HG03280 (cell line): ENCODE data around the gene CTBP1.

Experiments
- ATAC-seq: cut with Tn5 transposase; IDR thresholded peaks from one replicate; pipeline ENCODE4 v1.9.1; 2021; ENCODE audit warnings: mild to moderate bottlenecking, moderate library complexity; ENCODE audit not compliant: unreplicated experiment

CTBP1 gene

DNA sequence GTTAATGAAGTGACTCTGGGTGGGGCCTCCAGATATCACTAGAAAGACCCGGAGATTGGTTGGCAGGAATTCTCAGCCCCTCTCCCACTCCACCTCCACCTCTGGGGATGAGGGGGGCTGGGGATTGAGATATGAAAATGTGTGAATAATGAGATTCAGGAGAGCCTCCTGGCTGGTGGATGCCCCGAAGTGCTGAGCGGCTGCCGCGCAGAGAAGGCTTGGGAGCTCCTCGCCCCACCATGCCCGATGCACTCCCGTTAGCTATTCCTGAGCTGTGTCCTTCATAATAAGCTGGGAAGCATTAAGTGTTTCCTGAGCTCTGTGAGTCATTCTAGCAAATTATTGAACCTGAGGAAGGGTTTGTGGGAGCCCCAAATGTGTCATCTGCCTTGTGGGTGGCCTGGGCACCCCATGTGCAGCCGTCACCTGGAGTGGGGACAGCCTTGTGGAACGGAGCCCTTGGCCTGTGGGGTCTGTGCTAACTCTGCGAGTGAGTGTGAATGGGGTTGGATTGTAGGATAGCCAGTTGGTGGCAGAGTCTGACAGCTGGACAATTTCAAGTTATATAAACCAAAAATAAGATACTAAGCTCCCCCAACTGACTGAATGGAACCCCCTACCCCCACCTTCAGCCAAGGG is 36.3 kb upstream of the CTBP1 start:
- ATAC-seq, result no peak

DNA sequence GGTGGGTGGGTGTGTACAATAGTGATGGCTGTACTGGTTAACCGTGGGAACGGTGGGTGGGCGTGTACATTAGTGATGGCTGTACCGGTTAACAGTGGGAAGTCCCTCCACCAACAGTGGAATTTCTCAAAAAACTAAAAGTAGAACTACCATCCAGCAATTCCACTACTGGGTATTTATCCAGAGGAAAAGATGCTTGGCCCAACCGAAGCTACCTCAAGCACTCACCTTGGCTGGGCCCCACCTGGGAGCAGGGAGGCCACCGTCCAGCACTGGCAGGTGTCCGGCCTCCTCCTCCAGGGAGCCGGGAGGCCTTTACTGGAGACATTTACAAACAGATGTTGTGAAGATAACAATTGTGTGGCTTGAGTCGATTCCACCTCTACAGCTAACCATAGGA is 34.8 kb upstream of the CTBP1 start:
- ATAC-seq, result no peak

DNA sequence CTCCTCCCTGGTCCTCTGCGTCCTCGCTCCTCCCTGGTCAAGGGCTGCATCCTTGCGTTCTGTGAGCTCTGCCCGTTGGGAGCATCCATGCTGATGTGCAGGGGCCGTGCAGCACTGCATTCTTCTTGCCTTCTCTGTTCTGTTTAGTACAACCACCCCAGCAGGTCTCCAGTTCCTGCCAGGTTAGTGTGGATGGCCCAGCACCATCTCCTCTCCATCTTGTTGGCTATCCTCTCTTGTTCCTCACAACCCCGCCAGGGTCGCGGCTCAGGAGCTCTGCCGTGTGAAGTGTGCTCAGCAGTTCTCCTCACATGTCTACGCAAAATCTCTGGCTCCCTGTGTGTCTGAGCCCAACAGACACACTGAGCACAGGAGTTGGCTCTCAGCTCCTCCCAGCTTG is 30.3 kb upstream of the CTBP1 start:
- ATAC-seq, result no peak

DNA sequence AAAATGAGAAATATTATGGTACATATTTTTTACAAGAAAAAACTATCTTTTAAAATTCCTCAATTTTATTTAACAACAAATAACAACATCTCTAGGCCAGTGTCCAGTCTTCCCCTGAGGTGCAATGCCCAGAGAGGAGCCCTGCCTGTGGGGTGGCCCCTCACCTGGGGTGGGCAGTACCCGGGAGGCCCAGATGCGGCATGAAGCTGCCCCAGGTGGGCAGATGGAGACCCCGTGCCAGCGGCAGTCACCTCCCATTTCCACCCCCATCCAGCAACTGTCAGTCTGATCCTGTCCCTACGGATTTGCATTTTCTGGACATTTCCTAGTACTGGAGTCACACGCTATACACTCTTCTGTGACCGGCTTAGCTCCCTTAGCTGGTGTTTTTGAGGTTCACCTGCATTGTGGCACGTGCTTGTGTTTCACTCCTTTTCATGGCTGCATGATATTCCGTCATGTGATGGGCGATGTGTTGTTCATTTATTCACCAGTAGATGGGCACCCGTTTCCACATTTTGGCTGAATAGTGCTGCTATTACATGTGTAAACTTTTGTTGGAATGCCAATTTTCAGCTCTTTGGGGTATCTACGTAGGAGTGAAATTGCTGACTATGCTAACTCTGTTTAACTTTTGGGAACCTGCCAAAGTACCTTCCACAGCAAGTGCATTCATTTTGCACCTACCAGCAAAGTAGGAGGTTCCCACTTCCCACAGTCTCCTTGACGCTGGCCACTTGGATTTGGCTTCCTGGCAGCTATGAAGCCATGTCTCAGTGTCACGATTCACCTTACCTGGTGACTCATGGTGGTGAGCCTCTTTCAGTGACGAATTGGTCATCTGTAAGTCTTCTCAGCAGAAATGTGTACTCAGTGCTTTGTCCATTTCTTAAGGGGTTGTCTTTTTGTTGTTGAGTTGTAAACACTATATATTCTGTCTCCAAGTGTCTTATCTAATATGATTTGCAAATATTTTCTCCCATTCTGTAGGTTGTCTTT is 29.0 kb upstream of the CTBP1 start:
- ATAC-seq, result no peak

DNA sequence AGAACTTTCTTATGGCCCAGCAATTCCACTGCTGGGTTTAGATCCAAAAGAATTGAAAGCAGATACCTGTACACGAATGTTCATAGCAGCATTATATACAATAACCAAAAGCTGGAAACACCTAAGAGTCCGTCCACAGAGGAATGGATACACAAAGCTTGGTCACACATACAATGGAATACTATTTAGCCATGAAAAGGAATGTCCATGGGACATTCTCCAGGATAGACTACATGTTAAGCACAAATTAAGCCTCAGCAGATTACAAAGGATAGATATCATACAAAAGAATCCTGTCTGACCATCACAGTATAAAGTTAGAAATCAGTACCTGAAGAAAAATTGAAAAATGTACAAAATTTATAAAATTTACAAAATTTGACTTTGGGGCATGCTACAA is 28.1 kb upstream of the CTBP1 start:
- ATAC-seq, result no peak

DNA sequence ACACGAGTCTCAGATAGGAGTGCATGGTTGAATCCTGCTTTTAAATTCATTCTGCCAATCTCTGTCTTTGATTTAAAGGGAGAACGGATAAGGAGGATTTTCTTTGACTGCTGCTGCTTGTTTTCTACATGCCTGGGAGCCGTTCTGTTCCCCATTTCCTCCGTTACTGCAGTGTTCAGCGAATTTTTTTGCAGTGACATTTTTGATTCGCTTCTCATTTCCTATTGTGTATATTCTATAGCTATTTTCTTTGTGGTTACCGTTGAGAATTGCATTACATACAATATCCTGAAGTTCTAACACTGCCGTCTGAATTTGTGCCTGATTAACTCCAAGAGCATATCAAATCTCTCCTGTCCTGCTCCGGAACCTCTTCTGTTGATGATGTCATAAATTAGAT is 25.9 kb upstream of the CTBP1 start:
- no peak for ATAC-seq

DNA sequence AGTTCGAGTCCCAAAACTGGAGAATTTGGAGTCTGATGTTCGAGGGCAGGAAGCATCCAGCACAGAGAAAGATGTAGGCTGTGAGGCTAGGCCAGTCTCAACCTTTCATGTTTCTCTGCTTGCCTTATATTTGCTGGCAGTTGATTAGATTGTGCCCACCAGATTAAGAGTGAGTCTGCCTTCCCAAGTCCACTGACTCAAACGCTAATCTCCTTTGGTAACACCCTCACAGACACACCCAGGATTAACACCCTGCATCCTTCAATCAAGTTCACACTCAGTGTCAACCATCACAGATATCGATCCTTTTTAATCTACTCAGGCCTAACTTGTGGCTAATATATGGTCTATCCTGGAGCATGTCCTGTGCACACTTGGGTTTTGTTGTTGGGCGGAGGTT is 22.8 kb upstream of the CTBP1 start:
- no peak for ATAC-seq

DNA sequence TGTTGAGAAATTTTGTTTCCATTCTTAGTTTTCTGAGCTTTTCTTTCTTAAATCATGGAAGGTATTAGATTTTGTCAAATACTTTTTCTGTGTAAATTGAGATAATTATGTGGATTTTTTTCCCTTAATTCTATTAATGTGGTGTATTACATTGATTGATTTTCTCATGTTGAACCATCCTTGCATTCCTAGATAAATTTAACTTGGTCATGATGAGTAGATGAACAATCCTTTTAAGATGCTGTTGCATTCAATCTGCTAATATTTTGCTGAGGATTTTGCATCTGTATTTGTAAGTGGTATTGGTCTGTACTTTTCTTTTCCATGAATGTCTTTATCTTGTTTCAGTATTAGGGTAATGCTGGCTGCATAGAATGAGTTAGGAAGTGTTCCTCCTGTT is 20.3 kb upstream of the CTBP1 start:
- ATAC-seq, result no peak

DNA sequence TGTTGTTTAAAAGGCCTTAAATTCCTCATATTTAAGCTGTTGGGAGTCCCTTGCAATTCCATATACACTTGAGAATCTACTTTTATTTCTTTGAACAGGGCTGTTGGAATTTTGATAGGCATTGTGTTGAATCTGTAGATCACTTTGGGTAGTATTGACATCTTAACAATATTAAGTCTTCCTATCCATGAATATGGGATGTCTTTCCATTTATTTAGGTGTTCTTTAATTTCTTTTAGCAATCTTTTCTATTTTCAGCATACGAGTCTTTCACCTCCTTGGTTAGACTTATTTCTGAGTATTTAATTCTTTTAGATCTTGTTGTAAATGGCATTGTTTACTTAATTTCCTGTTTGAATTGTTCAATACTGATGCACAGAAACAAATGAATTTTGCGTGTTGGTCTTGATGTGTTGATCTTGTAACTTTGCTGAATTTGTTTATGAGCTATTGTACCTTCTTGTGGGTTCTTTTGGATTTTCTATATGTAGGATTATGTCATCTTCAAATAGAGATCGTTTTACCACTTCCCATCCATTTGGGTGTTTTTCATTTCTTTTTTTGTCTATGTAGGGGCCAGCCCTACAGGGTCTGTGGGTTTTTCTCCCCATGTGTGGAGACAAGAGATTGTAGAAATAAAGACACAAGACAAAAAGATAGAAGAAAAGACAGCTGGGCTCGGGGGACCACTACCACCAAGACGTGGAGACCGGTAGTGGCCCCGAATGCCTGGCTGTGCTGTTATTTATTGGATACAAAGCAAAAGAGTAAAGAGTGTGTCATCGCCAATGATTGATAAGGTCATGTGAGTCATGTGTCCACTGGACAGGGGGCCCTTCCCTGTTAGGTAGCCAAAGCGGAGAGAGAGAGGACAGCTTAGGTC is 18.2 kb upstream of the CTBP1 start:
- no peak for ATAC-seq

DNA sequence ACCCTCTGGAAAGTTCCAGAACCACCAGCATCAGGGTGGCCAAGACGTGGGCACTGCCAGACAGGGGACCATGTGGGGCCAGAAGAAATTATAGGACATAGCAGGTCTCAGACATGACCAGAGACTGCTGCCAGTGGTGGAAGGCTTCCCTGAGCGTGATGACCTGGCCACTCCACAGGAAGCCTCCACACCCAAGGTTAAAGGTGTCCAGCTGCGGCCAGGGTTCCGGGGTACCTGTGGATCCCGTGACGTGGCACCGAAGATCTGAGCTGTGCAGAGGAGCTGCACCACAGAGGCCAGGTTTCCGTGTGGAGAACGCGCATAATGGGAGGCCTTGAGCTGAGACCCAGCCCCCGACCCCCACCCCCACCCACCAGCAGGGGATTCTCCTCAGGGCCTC is 16.4 kb upstream of the CTBP1 start:
- ATAC-seq, result no peak

DNA sequence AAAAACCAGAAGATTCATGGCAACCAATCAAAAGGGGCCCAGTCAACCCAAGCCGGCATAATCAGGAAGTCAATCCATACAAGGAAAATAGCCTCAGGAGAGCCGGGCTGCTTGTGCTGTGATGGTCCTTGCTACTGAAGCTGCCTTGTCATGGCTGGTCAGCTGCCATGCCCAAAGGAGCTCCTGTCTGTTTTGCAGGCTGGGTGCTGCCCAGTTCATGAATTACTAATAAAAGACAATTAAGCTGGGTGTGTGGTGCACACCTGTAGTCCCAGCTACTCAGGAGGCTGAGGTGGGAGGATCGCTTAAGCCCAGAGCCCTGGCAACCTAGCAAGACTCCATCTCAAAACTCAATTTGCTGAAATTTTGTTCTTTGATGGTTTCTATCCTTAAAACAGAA is 16.0 kb upstream of the CTBP1 start:
- no peak for ATAC-seq

DNA sequence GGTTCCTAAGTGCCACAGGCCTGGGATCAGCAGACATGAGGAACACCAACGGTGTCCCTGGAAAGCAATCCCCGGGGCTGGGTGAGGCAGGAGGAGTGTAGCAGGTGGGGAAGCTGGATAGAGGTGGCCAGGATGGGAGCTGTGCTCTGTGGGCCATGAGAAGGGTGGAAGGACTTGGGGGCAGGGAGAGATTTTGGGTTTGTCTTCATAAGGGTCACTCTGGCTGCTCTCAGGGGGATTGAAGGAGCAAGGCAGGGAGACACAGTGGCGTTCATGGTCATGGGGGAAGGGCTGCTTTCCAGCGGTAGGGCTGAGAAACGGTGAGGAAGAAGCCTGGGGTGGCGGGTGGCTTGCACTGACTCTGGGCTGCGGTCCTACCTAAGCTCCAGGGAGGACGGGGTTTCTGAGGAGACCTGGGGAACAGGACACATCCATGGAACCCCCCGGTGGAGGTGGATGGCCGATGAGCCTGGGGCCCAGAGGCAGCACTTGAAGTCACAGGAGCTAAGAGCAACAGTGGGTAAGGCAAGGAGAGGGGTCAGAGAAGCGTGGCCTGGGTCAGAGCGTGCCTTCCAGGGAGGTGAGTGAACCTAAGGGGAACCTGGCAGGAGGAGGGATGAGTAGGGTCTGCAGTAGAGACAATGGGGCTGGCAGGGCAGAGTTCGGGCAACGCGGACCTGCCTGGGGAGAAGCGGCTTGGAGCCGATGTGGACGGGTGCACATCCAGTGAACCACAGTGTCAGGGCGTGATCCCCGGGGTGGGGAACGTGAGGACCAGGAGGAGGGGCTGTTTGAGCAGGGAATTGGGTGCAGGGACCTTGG is 12.4 kb upstream of the CTBP1 start:
- no peak for ATAC-seq

DNA sequence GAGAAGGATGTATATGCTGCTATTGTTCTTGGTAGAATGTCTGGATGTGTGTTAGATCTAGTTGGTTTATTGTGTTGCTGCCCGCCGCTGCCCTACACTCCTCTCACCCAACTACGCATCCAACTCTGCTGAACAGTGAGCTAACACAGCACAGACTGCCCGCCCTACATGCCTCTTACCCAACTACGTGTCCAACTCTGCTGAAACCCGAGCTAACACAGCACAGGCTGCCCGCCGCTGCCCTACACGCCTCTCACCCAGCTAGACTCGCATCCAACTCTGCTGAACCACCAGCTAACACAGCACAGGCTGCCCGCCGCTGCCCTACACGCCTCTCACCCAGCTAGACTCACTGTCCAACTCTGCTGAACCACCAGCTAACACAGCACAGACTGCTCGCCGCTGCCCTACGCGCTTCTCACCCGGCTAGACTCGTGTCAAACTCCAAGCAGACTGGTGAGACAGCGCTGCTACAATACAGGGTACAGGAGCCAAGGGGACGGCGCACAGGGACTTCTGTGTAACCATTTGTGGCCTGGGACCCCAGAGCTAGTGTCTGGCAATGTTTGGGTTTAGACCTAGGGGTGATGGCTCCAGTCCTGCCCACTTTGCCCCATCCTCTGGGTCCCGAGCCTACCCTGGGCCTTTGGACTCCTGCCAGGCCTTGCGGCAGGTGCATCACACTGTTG is 11.6 kb upstream of the CTBP1 start:
- ATAC-seq, result no peak

DNA sequence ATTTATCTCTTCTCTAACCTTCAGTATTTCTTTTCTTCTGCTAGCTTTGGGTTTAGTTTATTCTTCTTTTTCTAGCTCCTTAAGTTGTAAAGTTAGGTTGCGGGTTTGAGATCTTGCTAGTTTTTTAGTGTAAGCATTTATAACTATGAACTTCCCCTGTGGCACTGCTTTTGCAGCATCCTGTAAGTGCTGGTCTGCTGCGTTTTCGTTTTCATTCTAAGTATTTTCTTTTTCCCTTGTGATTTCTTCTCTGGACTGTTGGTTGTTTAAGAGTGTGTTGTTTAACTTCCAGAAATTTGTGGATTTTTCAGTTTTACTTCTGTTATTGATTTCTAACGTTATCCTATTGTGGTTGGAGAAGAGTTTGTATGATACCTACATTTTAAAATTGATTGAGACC is 11.0 kb upstream of the CTBP1 start:
- ATAC-seq, result no peak

DNA sequence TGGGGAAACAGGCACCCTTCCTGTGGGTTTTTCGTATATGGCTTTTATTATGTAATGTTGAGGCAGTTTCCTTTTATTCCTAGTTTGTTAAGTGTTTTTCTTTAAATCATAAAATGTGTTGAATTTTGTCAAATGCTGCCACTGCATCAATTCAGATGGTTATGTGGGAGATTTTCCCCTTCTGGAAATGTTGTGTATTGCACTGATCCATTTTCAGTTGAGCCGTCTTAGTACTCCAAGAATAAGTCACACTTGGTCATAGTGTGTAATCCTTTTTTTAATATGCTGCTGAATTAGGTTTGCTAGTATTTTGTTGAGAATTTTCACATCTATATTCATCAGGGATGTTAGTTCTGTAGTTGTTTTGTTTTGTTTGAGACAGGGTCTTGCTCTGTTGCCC is 9.5 kb upstream of the CTBP1 start:
- ATAC-seq, result no peak

DNA sequence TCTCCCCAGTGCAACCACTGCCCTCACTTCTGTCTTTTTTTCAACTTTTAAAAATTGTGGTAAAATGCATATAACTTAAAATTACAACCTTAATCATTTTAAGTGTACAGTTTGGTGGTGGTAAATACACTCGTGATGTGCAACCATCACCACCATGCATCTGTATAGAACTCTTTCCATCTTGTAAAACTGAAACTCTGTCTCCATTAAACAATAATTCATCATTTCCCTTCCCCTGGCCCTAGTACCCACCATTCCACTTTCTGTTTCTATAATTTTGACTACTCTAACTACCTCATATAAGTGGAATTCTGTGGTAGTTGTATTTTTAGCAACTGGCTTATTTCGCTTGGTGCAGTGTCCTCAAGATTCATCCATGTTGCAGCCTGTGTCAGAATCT is 6.8 kb upstream of the CTBP1 start:
- ATAC-seq, result no peak

DNA sequence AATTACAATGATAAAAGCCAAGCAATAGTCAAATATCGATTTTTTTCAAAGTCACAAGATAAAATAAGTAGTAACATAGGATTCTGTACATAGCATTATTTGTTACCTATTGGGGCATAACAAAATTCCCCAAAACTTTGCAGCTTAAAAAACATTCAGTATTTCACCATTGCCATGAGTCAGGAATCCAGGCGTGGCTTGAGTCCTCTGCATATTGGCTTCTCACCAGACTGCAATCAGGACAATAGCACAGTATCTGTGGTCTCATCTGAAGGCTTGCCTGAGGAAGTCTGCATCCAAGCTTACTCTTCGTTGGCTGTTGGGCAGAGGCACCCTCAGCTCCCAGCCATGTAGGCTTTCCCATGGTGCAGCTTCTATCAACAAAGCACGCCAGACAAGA is 6.2 kb upstream of the CTBP1 start:
- no peak for ATAC-seq

DNA sequence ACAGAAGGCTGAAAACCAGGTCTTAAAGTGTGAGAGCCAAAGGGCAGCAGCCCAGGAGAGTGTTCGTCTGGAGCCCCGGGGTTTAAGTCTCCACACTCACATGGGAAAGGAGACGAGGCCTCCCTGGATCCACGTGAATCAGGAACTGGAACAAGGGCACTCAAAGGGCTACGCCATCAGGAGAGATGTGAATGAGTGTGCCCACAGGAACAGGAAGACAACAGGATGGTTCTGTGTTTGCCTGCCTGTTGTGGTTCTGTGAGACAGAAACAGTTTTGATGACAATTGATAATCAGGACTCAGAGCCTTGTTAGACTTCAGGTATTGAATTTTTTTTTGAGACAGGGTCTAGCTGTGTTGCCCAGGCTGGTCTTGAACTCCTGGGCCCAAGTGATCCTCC is 4.9 kb upstream of the CTBP1 start:
- no peak for ATAC-seq

DNA sequence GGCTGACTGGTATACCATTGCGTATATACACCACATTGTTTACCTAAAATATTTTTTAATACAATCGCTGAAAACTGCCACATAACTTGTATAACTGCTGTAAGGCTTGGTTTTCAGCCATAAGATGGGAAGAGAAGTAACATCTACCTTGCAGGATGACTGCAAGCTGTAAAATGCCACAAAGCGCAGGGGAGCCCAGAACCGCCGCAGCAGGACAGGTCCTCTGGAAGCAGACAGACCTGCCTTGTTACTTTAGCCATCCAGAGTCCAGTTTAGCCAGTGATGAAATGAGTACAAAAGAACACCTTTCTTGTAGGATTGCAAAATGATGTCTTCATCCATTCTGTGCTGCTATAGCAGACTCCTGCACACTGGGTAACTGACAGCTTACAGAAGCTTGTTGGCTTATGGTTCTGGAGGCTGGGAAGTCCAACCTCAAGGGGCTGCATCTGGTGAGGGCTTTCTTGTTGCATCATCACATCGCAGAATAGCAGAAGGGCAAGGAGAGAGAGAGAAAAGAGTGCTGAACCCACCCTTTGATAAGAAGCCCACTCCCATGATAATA is 4.1 kb upstream of the CTBP1 start:
- ATAC-seq, result no peak

DNA sequence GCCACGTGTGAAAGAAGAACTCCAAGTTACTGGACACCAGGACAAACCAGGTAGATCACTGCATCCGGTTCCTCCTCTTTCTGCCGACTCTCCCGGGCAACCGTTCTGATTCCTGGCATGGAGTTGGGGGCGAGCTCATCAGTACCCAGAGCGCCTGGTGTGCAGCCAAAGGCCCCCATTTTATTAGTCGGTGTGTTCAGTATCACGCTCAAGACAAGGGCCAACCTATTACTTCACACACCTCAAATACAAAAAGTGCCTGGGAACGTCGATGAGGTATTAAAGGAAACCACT is 2.8 kb upstream of the CTBP1 start:
- ATAC-seq, result no peak
